ENCODE measurements around the gene ZNF816. TPM values are rescaled to one million over a fixed set of nuclear protein-coding genes. Genes with fewer than 3 reads are reported as not detected.
"Not testable (repeated sequence)": the region's sequence is repeated elsewhere in the genome, so short reads cannot be mapped to it uniquely, and the experiment has no call there.

The ZNF816 gene
- total RNA-seq, 1 donor from 2014 or later, result 14.8 TPM

DNA sequence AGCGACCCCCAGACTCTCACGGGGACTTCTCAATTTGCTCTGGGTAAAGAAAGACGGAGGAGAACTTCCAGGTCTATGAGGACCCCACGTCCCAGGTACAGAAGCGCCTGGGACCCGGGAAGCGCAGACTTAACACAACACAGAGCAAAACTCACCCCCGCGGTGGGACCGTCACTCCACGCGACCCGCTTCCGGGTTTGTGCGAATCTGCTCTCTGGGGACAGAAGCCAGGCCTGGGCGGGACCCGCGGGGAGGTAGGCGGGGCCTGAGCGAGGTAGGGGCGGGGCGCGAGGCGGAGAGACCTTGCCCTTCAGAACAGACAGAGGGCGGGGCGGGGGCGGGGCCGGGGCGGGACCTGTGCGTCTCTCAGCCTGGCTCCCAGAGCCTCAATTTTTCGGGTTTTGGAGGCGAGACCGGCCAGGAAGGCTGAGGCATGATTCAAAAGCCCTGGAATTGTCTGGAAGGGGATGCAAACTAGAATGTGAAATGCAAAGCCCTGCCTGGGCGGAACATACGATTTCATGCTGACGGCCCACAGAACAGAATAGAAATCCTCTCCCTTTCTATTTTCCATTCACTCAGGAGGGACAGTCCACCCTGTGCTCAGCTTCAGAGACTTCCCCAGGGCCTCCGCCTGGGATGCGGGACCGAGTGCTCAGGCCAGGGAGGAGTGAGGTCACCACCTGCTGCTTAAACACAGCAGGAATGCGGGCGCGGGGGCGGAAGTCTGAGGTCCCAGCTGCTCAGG lies 20.1 kb downstream of the ZNF816 start:
- Mint-ChIP-seq H3K27me3 (ENCODE audit: low read depth) (no peaks in the 10 kb centered on the region), H3K27ac (peak overlapping the region; percentile 95), H3K4me3 (peak overlapping the region; percentile 90), H3K4me1 (peaks cover 51% of the 10 kb centered on the region), H3K9me3 (no peaks in the 10 kb centered on the region), H3K36me3 (peaks cover 9% of the 10 kb centered on the region)
- DNase-seq (ENCODE audit: low spot score in 2 of 2, unreplicated experiment in 2 of 2), result peak; percentile 85 to 97
- no peak for TF ChIP-seq CTCF (IDR thresholded peaks at IDR 0.05; ENCODE audit: unreplicated experiment)

DNA sequence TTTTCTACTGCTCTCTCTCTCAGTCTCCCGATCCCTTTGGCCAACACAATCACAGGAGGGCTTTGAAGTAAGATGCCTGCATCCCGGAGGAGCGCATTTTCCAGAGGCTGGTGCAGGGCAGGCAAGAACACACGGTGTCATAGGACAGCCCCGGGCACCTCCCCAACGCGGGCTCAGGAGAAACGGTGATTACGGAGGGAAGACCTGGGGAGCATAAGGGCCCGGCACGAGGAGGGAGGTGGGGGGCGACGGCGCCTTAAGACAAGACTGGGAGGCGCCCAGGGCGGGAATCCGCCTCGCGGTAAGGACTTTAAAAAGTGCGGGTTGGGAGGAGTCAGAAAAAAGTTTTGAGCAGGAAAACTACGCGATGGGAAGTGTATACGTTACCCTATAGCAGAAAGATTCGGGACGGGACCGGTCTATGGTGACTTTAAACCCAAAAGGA lies 20.7 kb downstream of the ZNF816 start:
- Mint-ChIP-seq H3K4me1 (peaks cover 57% of the 10 kb centered on the region), H3K4me3 (peak overlapping the region; percentile 90), H3K9me3 (no peaks in the 10 kb centered on the region), H3K27ac (peak overlapping the region; percentile 95), H3K27me3 (ENCODE audit: low read depth) (no peaks in the 10 kb centered on the region), H3K36me3 (peaks cover 6% of the 10 kb centered on the region)
- no peak for DNase-seq (ENCODE audit: low spot score in 2 of 2, unreplicated experiment in 2 of 2)
- no peak for TF ChIP-seq CTCF (IDR thresholded peaks at IDR 0.05; ENCODE audit: unreplicated experiment)

GRCh38 chr19:52941523-52941922 lies 21.2 kb downstream of the ZNF816 start:
- not testable (repeated sequence) for H3K9me3 Mint-ChIP-seq; H3K27me3 Mint-ChIP-seq (ENCODE audit: low read depth); H3K36me3 Mint-ChIP-seq; DNase-seq (ENCODE audit: low spot score in 2 of 2, unreplicated experiment in 2 of 2)
- H3K4me3 Mint-ChIP-seq, result peak overlapping the region; percentile 90
- H3K27ac Mint-ChIP-seq, result peak overlapping the region; percentile 95
- H3K4me1 Mint-ChIP-seq, result peaks cover 61% of the 10 kb centered on the region

GRCh38 chr19:52940905-52941304 lies 21.8 kb downstream of the ZNF816 start:
- H3K4me3 Mint-ChIP-seq, result peak overlapping the region; percentile 90
- not testable (repeated sequence) for H3K9me3 Mint-ChIP-seq; H3K36me3 Mint-ChIP-seq; H3K27me3 Mint-ChIP-seq (ENCODE audit: low read depth); DNase-seq (ENCODE audit: low spot score in 2 of 2, unreplicated experiment in 2 of 2)
- peak overlapping the region; percentile 95 for H3K27ac Mint-ChIP-seq
- H3K4me1 Mint-ChIP-seq, result peaks cover 65% of the 10 kb centered on the region

DNA sequence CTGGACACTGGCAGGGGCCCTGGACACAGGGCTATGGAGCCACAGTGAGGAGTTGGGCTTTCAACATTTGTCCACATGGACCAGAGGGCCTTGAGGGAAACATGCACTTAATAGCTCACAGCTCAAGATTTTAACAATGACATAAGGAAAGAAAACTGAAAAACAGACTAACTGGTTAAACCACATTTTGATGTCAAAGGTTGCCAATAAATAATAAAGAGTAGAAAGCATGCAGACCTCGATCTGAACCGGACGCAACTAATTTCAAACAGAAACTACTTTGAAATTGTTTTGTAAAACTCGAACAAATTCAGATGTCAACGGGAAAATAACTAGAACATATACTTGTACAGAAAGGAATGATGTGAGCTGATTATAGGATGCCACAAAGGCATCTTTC lies 23.9 kb downstream of the ZNF816 start:
- Mint-ChIP-seq H3K4me1 (peaks cover 53% of the 10 kb centered on the region), H3K4me3 (peak overlapping the region; percentile 55), H3K27me3 (ENCODE audit: low read depth) (no peaks in the 10 kb centered on the region), H3K9me3 (no peaks in the 10 kb centered on the region), H3K36me3 (peaks cover 4% of the 10 kb centered on the region), H3K27ac (peak overlapping the region; percentile 98)
- DNase-seq (ENCODE audit: low spot score in 2 of 2, unreplicated experiment in 2 of 2), result no peak
- no peak for TF ChIP-seq CTCF (IDR thresholded peaks at IDR 0.05; ENCODE audit: unreplicated experiment)

- TF ChIP-seq CTCF (IDR thresholded peaks at IDR 0.05; ENCODE audit: unreplicated experiment), result no peak
- H3K9me3 Mint-ChIP-seq, result no peaks in the 10 kb centered on the region
Observed at GRCh38 chr19:52936954-52937325, 25.7 kb downstream of the ZNF816 start.

More at GRCh38 chr19:52936954-52937325, 25.7 kb downstream of the ZNF816 start:
- H3K27me3 Mint-ChIP-seq (ENCODE audit: low read depth), result no peaks in the 10 kb centered on the region
- no peak for DNase-seq (ENCODE audit: low spot score in 2 of 2, unreplicated experiment in 2 of 2)
- H3K4me3 Mint-ChIP-seq, result peak overlapping the region; percentile 1
- H3K27ac Mint-ChIP-seq, result peak overlapping the region; percentile 81
- peaks cover 4% of the 10 kb centered on the region for H3K36me3 Mint-ChIP-seq
- H3K4me1 Mint-ChIP-seq, result peaks cover 61% of the 10 kb centered on the region

All from mesothelial cell of epicardium (in vitro differentiated cells).